Measurements from ENCODE around the gene ST3GAL4. TPM values are rescaled to one million over a fixed set of nuclear protein-coding genes. Genes with fewer than 3 reads are reported as not detected.
"Not testable (repeated sequence)": the region's sequence is repeated elsewhere in the genome, so short reads cannot be mapped to it uniquely, and the experiment has no call there.

ST3GAL4 gene
- total and polyA plus RNA-seq, 2 donors (not counting 1 experiment from before 2014, with no cell fraction given), result 1.1 to 1.9 TPM

DNA sequence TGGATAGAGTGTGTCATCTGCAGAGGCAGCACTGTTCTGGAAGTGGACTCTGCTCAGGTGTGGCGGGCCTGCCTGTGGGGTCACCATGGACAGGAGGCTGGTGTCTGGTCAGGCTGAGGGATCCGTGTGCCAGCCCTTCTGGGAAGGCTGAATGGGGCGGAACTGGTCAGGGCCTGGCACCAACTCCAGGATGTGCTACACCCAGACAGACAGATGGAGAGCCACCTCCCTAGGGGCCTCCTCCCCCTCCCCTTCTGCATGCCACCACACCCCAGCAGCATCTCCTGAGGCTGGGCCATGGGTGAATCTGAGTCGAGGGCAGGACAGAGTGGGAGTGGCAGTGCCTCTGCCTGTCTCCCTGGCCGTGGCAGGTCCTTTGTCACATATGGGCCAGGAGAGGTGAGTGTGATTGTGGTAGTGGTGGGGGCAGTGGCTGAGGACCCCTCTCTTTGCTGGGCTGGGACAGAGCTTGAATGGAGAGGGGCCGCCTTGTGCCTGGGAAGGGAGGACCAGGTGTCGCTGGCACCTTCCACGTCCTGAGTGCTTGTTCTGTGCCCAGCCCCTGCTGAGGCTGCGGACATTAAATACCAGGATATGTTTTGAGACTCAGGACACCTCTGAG lies 29.1 kb downstream of the ST3GAL4 start:
- POLR2A ChIA-PET, result no interaction called here
- H2AFZ ChIP-seq (ENCODE audit: insufficient read depth, low read depth, low read length, poor library complexity, severe bottlenecking), result no peak overlapping the region
- H3K9me3 ChIP-seq (ENCODE audit: control extremely low read depth in 1 of 3, control insufficient read depth in 2 of 3, insufficient read depth in 1 of 3, low read length in 2 of 3), result no peaks in the 10 kb centered on the region
- TF ChIP-seq, protein P1, sequence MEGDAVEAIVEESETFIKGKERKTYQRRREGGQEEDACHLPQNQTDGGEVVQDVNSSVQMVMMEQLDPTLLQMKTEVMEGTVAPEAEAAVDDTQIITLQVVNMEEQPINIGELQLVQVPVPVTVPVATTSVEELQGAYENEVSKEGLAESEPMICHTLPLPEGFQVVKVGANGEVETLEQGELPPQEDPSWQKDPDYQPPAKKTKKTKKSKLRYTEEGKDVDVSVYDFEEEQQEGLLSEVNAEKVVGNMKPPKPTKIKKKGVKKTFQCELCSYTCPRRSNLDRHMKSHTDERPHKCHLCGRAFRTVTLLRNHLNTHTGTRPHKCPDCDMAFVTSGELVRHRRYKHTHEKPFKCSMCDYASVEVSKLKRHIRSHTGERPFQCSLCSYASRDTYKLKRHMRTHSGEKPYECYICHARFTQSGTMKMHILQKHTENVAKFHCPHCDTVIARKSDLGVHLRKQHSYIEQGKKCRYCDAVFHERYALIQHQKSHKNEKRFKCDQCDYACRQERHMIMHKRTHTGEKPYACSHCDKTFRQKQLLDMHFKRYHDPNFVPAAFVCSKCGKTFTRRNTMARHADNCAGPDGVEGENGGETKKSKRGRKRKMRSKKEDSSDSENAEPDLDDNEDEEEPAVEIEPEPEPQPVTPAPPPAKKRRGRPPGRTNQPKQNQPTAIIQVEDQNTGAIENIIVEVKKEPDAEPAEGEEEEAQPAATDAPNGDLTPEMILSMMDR (IDR thresholded peaks at IDR 0.05), result no peak
- no peak for TF ChIP-seq EZH2 (IDR thresholded peaks at IDR 0.05; ENCODE audit: borderline replicate concordance, insufficient read depth, low read depth, low read length, poor library complexity, severe bottlenecking)
- no peaks in the 10 kb centered on the region for H3K79me2 ChIP-seq (ENCODE audit: control insufficient read depth, insufficient read depth, low read length)
- H3K27ac ChIP-seq (ENCODE audit: low read length in 2 of 2), result no peak overlapping the region
- H4K20me1 ChIP-seq (ENCODE audit: control insufficient read depth, insufficient read depth, low read length, poor library complexity, severe bottlenecking), result no peaks in the 10 kb centered on the region
- intact Hi-C loops (cut with micrococcal nuclease), result no loop called here
- H3K9ac ChIP-seq (ENCODE audit: low read length), result no peak overlapping the region
- no peaks in the 10 kb centered on the region for H3K27me3 Mint-ChIP-seq
- no peaks in the 10 kb centered on the region for H3K4me1 Mint-ChIP-seq
- no peaks in the 10 kb centered on the region for H3K9me3 Mint-ChIP-seq (ENCODE audit: insufficient read depth)
- DNase-seq (no peak), ATAC-seq (ENCODE audit: low read depth) (no peak)
- no peaks in the 10 kb centered on the region for H3K27me3 ChIP-seq (replicated peaks in 1 of 4; ENCODE audit: control extremely low read depth in 1 of 4, control insufficient read depth in 3 of 4, insufficient read depth in 4 of 4, low read length in 3 of 4)
- H3K36me3 ChIP-seq (replicated peaks in 1 of 2; ENCODE audit: control extremely low read depth in 1 of 2, control insufficient read depth in 1 of 2, extremely low read depth in 1 of 2, insufficient read depth in 2 of 2, low read length in 1 of 2), result no peaks in the 10 kb centered on the region
- H3K27ac Mint-ChIP-seq, result no peak overlapping the region
- H3K4me3 ChIP-seq (ENCODE audit: control extremely low read depth in 1 of 5, extremely low read depth in 1 of 5, insufficient read depth in 1 of 5, low read depth in 2 of 5, low read length in 4 of 5), result no peak overlapping the region
- WGBS (ENCODE audit: insufficient coverage), result 88% methylated on average over 7 of the region's 9 CpGs
- CTCF ChIA-PET, result no interaction called here
- H3K4me3 Mint-ChIP-seq, result no peak overlapping the region
- H3K4me1 ChIP-seq (ENCODE audit: control insufficient read depth in 2 of 2, insufficient read depth in 2 of 2, low read length in 2 of 2), result no peaks in the 10 kb centered on the region
- H3K4me2 ChIP-seq (replicated peaks; ENCODE audit: low read depth, low read length, poor library complexity, severe bottlenecking), result no peak overlapping the region

DNA sequence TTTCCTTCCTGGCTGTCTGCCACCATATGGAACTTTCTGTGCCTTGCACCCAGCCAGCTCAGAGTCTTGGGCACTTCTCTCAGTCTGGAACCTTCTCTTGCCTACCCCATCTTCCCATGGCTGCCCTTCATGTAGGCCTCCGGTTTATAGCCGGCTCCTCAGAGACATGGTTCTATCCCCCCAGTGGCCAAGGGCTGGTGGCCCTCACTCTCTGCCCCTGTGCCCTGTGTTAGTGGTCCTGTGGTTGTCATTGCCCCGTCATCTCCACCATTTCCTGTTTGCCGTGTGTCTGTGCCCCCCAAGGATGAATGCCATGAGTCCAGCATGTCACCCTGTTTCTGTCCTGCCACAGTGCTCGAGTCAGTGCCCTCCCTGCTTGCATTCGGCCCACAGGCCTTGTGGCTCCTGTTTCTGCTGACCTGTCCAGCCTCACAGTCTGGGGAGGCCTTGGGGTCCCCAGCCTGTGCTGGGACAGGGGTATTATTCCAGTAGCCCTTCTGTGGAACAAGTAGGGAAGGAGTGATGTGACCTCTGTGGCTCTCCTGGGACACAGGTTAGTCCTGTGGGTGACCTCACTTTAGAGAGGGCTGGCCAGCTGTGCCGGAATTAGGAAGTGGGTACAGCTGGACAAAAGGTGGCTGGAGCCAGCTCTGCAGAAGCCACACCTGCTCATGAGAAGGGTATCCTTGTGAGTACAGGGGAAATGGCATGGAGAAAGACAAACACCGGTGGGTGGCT lies 30.7 kb downstream of the ST3GAL4 start:
- TF ChIP-seq EZH2 (IDR thresholded peaks at IDR 0.05; ENCODE audit: borderline replicate concordance, insufficient read depth, low read depth, low read length, poor library complexity, severe bottlenecking), result no peak
- TF ChIP-seq, protein P1 (IDR thresholded peaks at IDR 0.05), result no peak
- Histone ChIP-seq H3K36me3 (replicated peaks in 1 of 2; ENCODE audit: control extremely low read depth in 1 of 2, control insufficient read depth in 1 of 2, extremely low read depth in 1 of 2, insufficient read depth in 2 of 2, low read length in 1 of 2) (no peaks in the 10 kb centered on the region), H3K4me3 (ENCODE audit: control extremely low read depth in 1 of 5, extremely low read depth in 1 of 5, insufficient read depth in 1 of 5, low read depth in 2 of 5, low read length in 4 of 5) (no peak overlapping the region), H3K27me3 (replicated peaks in 1 of 4; ENCODE audit: control extremely low read depth in 1 of 4, control insufficient read depth in 3 of 4, insufficient read depth in 4 of 4, low read length in 3 of 4) (no peaks in the 10 kb centered on the region), H3K79me2 (ENCODE audit: control insufficient read depth, insufficient read depth, low read length) (no peaks in the 10 kb centered on the region), H3K9ac (ENCODE audit: low read length) (no peak overlapping the region), H3K27ac (ENCODE audit: low read length in 2 of 2) (no peak overlapping the region), H3K9me3 (ENCODE audit: control extremely low read depth in 1 of 3, control insufficient read depth in 2 of 3, insufficient read depth in 1 of 3, low read length in 2 of 3) (no peaks in the 10 kb centered on the region), H2AFZ (ENCODE audit: insufficient read depth, low read depth, low read length, poor library complexity, severe bottlenecking) (no peak overlapping the region), H4K20me1 (ENCODE audit: control insufficient read depth, insufficient read depth, low read length, poor library complexity, severe bottlenecking) (no peaks in the 10 kb centered on the region), H3K4me1 (ENCODE audit: control insufficient read depth in 2 of 2, insufficient read depth in 2 of 2, low read length in 2 of 2) (no peaks in the 10 kb centered on the region), H3K4me2 (replicated peaks; ENCODE audit: low read depth, low read length, poor library complexity, severe bottlenecking) (no peak overlapping the region)
- DNase-seq (no peak), ATAC-seq (ENCODE audit: low read depth) (no peak)
- no peak overlapping the region for H3K4me3 Mint-ChIP-seq
- intact Hi-C loops (cut with micrococcal nuclease), result no loop called here
- POLR2A ChIA-PET, result no interaction called here
- H3K9me3 Mint-ChIP-seq (ENCODE audit: insufficient read depth), result no peaks in the 10 kb centered on the region
- H3K27ac Mint-ChIP-seq, result no peak overlapping the region
- no peaks in the 10 kb centered on the region for H3K27me3 Mint-ChIP-seq
- WGBS (ENCODE audit: insufficient coverage), result 80% methylated on average over 6 of the region's 8 CpGs
- H3K4me1 Mint-ChIP-seq, result no peaks in the 10 kb centered on the region
- CTCF ChIA-PET, result no interaction called here

GRCh38 chr11:126386729-126387071 lies 31.2 kb downstream of the ST3GAL4 start:
- H3K27ac Mint-ChIP-seq, CTCF ChIA-PET: not testable (repeated sequence)

More at GRCh38 chr11:126386729-126387071, 31.2 kb downstream of the ST3GAL4 start:
- H3K9me3 Mint-ChIP-seq (ENCODE audit: insufficient read depth); H2AFZ ChIP-seq (ENCODE audit: insufficient read depth, low read depth, low read length, poor library complexity, severe bottlenecking); H3K9ac ChIP-seq (ENCODE audit: low read length); H3K4me1 ChIP-seq (ENCODE audit: control insufficient read depth in 2 of 2, insufficient read depth in 2 of 2, low read length in 2 of 2); H3K9me3 ChIP-seq (ENCODE audit: control extremely low read depth in 1 of 3, control insufficient read depth in 2 of 3, insufficient read depth in 1 of 3, low read length in 2 of 3); H3K4me3 Mint-ChIP-seq; DNase-seq; H3K36me3 ChIP-seq (replicated peaks in 1 of 2; ENCODE audit: control extremely low read depth in 1 of 2, control insufficient read depth in 1 of 2, extremely low read depth in 1 of 2, insufficient read depth in 2 of 2, low read length in 1 of 2); H3K27ac ChIP-seq (ENCODE audit: low read length in 2 of 2); H3K4me2 ChIP-seq (replicated peaks; ENCODE audit: low read depth, low read length, poor library complexity, severe bottlenecking); H3K4me1 Mint-ChIP-seq; H3K27me3 Mint-ChIP-seq; H3K4me3 ChIP-seq (ENCODE audit: control extremely low read depth in 1 of 5, extremely low read depth in 1 of 5, insufficient read depth in 1 of 5, low read depth in 2 of 5, low read length in 4 of 5); H4K20me1 ChIP-seq (ENCODE audit: control insufficient read depth, insufficient read depth, low read length, poor library complexity, severe bottlenecking); ATAC-seq (ENCODE audit: low read depth); H3K79me2 ChIP-seq (ENCODE audit: control insufficient read depth, insufficient read depth, low read length); H3K27me3 ChIP-seq (replicated peaks in 1 of 4; ENCODE audit: control extremely low read depth in 1 of 4, control insufficient read depth in 3 of 4, insufficient read depth in 4 of 4, low read length in 3 of 4); POLR2A ChIA-PET; intact Hi-C loops (cut with micrococcal nuclease): not testable (repeated sequence)
- 3% methylated on average over 2 of the region's 5 CpGs for WGBS (ENCODE audit: insufficient coverage)
